Measurements from ENCODE around the gene MROH2A. TPM values are rescaled to one million over a fixed set of nuclear protein-coding genes. Genes with fewer than 3 reads are reported as not detected.

Gene MROH2A
- total and polyA plus RNA-seq, 9 of the 15 experiments (the other 6 are each of a cell fraction or from before 2014, with no cell fraction given), result 0.03 TPM; not detected in 8

GRCh38 chr2:233832414-233832813, 54.3 kb downstream of the MROH2A start (continued):
- TF ChIP-seq SNRNP70 (optimal IDR thresholded peaks at IDR 0.05; ENCODE audit: low read depth, low read length) (no peak), MLLT1 (IDR thresholded peaks at IDR 0.05) (no peak), BRD9 (IDR thresholded peaks at IDR 0.05; ENCODE audit: low read depth, partially characterized antibody) (no peak), CBFA2T2 (conservative IDR thresholded peaks at IDR 0.05) (no peak), ZNF41 (CRISPR knock-in tag; conservative IDR thresholded peaks at IDR 0.05) (no peak)

DNA sequence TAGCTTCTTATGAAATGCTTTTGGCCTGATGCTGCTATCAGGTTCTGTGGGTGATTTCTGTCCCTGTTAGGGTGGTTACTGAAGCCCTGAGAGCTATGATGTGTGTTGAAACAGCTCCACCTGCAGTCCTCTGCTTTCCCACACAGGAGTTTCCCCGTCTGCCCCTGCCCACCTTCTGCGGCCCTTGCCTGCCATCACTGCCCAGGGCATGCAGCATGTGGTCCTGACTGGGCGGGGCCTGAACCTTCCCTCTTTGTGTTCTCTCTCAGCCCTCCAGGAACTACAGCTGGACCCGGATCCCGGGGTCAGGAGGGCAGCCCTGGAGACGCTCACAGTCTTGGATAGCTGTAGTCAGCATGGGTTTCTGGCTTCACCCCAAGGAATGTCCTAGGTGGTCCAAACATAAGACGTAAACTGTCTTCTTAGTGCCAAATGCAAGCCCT, 54.8 kb downstream of the MROH2A start:
- Histone ChIP-seq H3K9me1 (ENCODE audit: control insufficient read depth, insufficient read depth, low read length) (no peaks in the 10 kb centered on the region), H3K27me3 (ENCODE audit: control insufficient read depth in 2 of 2, insufficient read depth in 2 of 2, low read length in 2 of 2) (no peaks in the 10 kb centered on the region), H3K79me2 (ENCODE audit: control insufficient read depth, insufficient read depth, low read length) (peaks cover 7% of the 10 kb centered on the region; the same call in 2 of the 3 replicates), H3K36me3 (ENCODE audit: control insufficient read depth, insufficient read depth, low read length) (peaks cover 38% of the 10 kb centered on the region; the same call in 2 of the 3 replicates), H4K20me1 (replicated peaks; ENCODE audit: control insufficient read depth, insufficient read depth, low read length) (no peaks in the 10 kb centered on the region; the same call in none of the 2 replicates), H3K4me3 (no peak overlapping the region), H3K27ac (ENCODE audit: extremely low read depth, low read depth, low read length) (no peak overlapping the region), H3K9me3 (replicated peaks; ENCODE audit: control insufficient read depth, insufficient read depth, low read depth, low read length) (no peaks in the 10 kb centered on the region), H3K4me2 (ENCODE audit: insufficient read depth, low read length) (no peak overlapping the region), H2AFZ (ENCODE audit: low read depth, low read length) (no peak overlapping the region), H3K9ac (ENCODE audit: insufficient read depth in 1 of 2, low read depth in 2 of 2, low read length in 2 of 2) (no peak overlapping the region), H3K4me1 (replicated peaks in 1 of 2; ENCODE audit: control insufficient read depth in 2 of 2, insufficient read depth in 2 of 2, low read length in 2 of 2) (peaks cover 0 to 5% of the 10 kb centered on the region in 2 experiments; a peak in 2 of 5 replicates)
- 54% methylated on average over 7 of the region's 7 CpGs for WGBS (ENCODE audit: insufficient coverage, low coverage, missing lambda C conversion rate)
- ATAC-seq (peak; percentile 54), FAIRE-seq (peak; percentile 15), DNase-seq (ENCODE audit: extremely low read depth in 1 of 4, low spot score in 3 of 4) (peak in 2 of 4 experiments; percentile 14 to 20)
- in situ Hi-C loops (cut with MboI), result no loop called here
- ChIA-PET POLR2A (interaction anchor here (0.5 to 1.3 kb wide), 6 partner anchors 11 to 1525 kb away, joined by 3 to 6 read pairs (median 4); no protein-coding TSS in a partner anchor), CTCF (ENCODE audit: low intra/inter-chr PET ratio) (interaction anchor here (0.6 kb wide), 1 partner anchor 425 kb away, joined by 3 read pairs; no protein-coding TSS in a partner anchor)
- peak; percentile 18; the same call in 1 of the 2 replicates for TF ChIP-seq STAG1 (CRISPR knock-in tag; IDR thresholded peaks at IDR 0.05; ENCODE audit: borderline replicate concordance)
- TF ChIP-seq, protein P1, sequence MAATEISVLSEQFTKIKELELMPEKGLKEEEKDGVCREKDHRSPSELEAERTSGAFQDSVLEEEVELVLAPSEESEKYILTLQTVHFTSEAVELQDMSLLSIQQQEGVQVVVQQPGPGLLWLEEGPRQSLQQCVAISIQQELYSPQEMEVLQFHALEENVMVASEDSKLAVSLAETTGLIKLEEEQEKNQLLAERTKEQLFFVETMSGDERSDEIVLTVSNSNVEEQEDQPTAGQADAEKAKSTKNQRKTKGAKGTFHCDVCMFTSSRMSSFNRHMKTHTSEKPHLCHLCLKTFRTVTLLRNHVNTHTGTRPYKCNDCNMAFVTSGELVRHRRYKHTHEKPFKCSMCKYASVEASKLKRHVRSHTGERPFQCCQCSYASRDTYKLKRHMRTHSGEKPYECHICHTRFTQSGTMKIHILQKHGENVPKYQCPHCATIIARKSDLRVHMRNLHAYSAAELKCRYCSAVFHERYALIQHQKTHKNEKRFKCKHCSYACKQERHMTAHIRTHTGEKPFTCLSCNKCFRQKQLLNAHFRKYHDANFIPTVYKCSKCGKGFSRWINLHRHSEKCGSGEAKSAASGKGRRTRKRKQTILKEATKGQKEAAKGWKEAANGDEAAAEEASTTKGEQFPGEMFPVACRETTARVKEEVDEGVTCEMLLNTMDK (IDR thresholded peaks at IDR 0.05; ENCODE audit: borderline replicate concordance, insufficient read depth, low read depth, low read length, poor library complexity, severe bottlenecking), result no peak
- peak; percentile 24 to 33; a peak in 3 of 4 replicates for TF ChIP-seq RAD21 (CRISPR knock-in tag; conservative IDR thresholded peaks at IDR 0.05 in 1 of 2, IDR thresholded peaks at IDR 0.05 in 1 of 2)
- TF ChIP-seq, protein P2, sequence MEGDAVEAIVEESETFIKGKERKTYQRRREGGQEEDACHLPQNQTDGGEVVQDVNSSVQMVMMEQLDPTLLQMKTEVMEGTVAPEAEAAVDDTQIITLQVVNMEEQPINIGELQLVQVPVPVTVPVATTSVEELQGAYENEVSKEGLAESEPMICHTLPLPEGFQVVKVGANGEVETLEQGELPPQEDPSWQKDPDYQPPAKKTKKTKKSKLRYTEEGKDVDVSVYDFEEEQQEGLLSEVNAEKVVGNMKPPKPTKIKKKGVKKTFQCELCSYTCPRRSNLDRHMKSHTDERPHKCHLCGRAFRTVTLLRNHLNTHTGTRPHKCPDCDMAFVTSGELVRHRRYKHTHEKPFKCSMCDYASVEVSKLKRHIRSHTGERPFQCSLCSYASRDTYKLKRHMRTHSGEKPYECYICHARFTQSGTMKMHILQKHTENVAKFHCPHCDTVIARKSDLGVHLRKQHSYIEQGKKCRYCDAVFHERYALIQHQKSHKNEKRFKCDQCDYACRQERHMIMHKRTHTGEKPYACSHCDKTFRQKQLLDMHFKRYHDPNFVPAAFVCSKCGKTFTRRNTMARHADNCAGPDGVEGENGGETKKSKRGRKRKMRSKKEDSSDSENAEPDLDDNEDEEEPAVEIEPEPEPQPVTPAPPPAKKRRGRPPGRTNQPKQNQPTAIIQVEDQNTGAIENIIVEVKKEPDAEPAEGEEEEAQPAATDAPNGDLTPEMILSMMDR (IDR thresholded peaks at IDR 0.05 in 2 of 3, conservative IDR thresholded peaks at IDR 0.05 in 1 of 3; ENCODE audit: insufficient read depth in 2 of 3, low read depth in 1 of 3, low read length in 3 of 3), result peak in 2 of 3 experiments; percentile 42 to 47; a peak in 4 of 6 replicates
- no TSS peak for BruUV-seq (replicated peaks)
- intact Hi-C loops (cut with micrococcal nuclease), result no loop called here
